ENCODE data around the gene CTNND2.

DNA sequence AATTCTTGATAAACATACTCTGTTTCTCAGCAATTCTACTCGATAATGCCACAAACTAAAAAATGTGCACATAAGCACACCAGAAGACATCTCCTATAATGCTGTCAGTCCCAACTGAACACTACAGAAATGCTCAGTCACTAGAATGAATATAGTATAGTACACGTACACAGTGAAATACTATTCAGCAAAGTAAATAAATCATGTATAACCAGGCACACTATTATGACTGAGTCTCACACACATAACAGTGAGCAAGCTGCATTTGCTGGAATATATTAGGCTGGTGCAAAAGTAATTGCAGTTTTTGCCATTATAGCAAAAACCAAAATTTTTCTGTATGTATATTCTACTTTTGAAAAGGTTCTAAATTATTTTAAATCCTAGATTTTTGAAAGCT lies 310.2 kb downstream of the CTNND2 start:
- TF ChIP-seq RBBP5 (conservative IDR thresholded peaks at IDR 0.05) (no peak), ELK1 (IDR thresholded peaks at IDR 0.05; ENCODE audit: low read depth, low read length) (no peak), JUND (IDR thresholded peaks at IDR 0.05; ENCODE audit: low read depth, low read length) (no peak)

All from GM12878 (cell line).